ENCODE data around the gene ST6GAL1. TPM values are rescaled to one million over a fixed set of nuclear protein-coding genes. Genes with fewer than 3 reads are reported as not detected.
"Not testable (repeated sequence)": the region's sequence is repeated elsewhere in the genome, so short reads cannot be mapped to it uniquely, and the experiment has no call there.

Gene ST6GAL1
- total and polyA plus RNA-seq, 2 of the 4 experiments (the other 2 are of a cell fraction), result 1.4 to 2.9 TPM

GRCh38 chr3:186953992-186954699 lies 23.8 kb downstream of the ST6GAL1 start:
- H2BK120ac ChIP-seq (ENCODE audit: low read depth, low read length); H3K36me3 ChIP-seq (ENCODE audit: control insufficient read depth, insufficient read depth, low read length); H3K18ac ChIP-seq (ENCODE audit: low read depth, low read length); H3K27ac ChIP-seq (ENCODE audit: insufficient read depth, low read length); H4K20me1 ChIP-seq (ENCODE audit: insufficient read depth, low read length); H3K27me3 ChIP-seq (ENCODE audit: control insufficient read depth, insufficient read depth, low read length); in situ Hi-C loops (cut with MboI; ENCODE audit: low sequenced_read_pairs); H2BK20ac ChIP-seq (ENCODE audit: low read depth, low read length); H3K23ac ChIP-seq (ENCODE audit: low read depth, low read length); H3K14ac ChIP-seq (replicated peaks; ENCODE audit: low read depth, low read length); H2BK5ac ChIP-seq (ENCODE audit: low read depth, low read length, poor library complexity, severe bottlenecking); H3K56ac ChIP-seq (ENCODE audit: extremely low read depth, insufficient read depth, low read length); H2AFZ ChIP-seq (replicated peaks; ENCODE audit: low read length, poor library complexity); H3K79me1 ChIP-seq (ENCODE audit: low read depth in 1 of 2, low read length in 2 of 2); H3K4me2 ChIP-seq (ENCODE audit: low read depth, low read length); H4K5ac ChIP-seq (ENCODE audit: low read depth, low read length); H2BK15ac ChIP-seq (ENCODE audit: low read depth, low read length); CTCF ChIA-PET; H4K91ac ChIP-seq (ENCODE audit: insufficient read depth, low read depth, low read length); H3K4me1 ChIP-seq (ENCODE audit: control insufficient read depth, insufficient read depth, low read length); H3K4ac ChIP-seq (ENCODE audit: low read depth, low read length); H4K8ac ChIP-seq (ENCODE audit: low read depth in 2 of 2, low read length in 2 of 2); dilution Hi-C loops (cut with HindIII; ENCODE audit: low sequenced_read_pairs, unreplicated experiment); intact Hi-C loops (cut with micrococcal nuclease); H3K9me1 ChIP-seq (ENCODE audit: insufficient read depth, low read length); H3K9ac ChIP-seq (ENCODE audit: low read depth, low read length); BruUV-seq (replicated peaks); H3K9me3 ChIP-seq (ENCODE audit: control insufficient read depth, insufficient read depth, low read length); DNase-seq; H2AK5ac ChIP-seq (ENCODE audit: low read depth, low read length); H2AK9ac ChIP-seq (replicated peaks; ENCODE audit: low read depth, low read length, poor library complexity); H3K4me3 ChIP-seq (ENCODE audit: insufficient read depth, low read depth, low read length); ATAC-seq (ENCODE audit: low read depth); POLR2A ChIA-PET (ENCODE audit: unreplicated experiment): not testable (repeated sequence)
- WGBS, 2 experiments (ENCODE audit: extremely low coverage in 2 of 2, insufficient read length in 1 of 2), result no CpG with 5 or more reads among the region's 6 CpGs
